Neural progenitor cell (in vitro differentiated cells): ENCODE data around the gene COMMD2. TPM values are rescaled to one million over a fixed set of nuclear protein-coding genes. Genes with fewer than 3 reads are reported as not detected.

Experiments
- DNase-seq: peaks from one replicate; pipeline ENCODE4 v3.0.0-alpha.2; 2016; ENCODE audit warnings: low spot score
- H2AFZ ChIP-seq: fragments of 200-600 bp; sonication (generic); replicated peaks from 2 replicates; pipeline ENCODE4 v1.6.1; 2016; ENCODE audit warnings: antibody characterized with exemption
- H3F3A ChIP-seq: fragments of 200-600 bp; sonication (generic); 2 replicates; pipeline ENCODE4 v1.6.1; 2016; ENCODE audit warnings: antibody characterized with exemption, low read depth
- H3K27ac ChIP-seq: fragments of 200-600 bp; sonication (generic); 2 replicates; pipeline ENCODE4 v1.5.1; 2016; ENCODE audit warnings: mild to moderate bottlenecking
- H3K27me3 ChIP-seq: fragments of 200-600 bp; sonication (generic); 2 replicates; pipeline ENCODE4 v1.6.1; 2016; ENCODE audit warnings: mild to moderate bottlenecking, moderate library complexity
- H3K36me3 ChIP-seq: fragments of 200-600 bp; sonication (generic); 2 replicates; pipeline ENCODE4 v1.5.1; 2016
- H3K4me1 ChIP-seq: fragments of 200-600 bp; sonication (generic); 2 replicates; pipeline ENCODE4 v1.6.1; 2016; ENCODE audit warnings: mixed run types
- H3K4me2 ChIP-seq: fragments of 200-600 bp; sonication (generic); 2 replicates; pipeline ENCODE4 v1.6.1; 2016
- H3K4me3 ChIP-seq: fragments of 200-600 bp; sonication (generic); 2 replicates; pipeline ENCODE4 v1.5.1; 2016
- H3K79me2 ChIP-seq: fragments of 200-600 bp; sonication (generic); 2 replicates; pipeline ENCODE4 v1.6.1; 2016; ENCODE audit warnings: low read depth
- H3K9ac ChIP-seq: fragments of 200-600 bp; sonication (generic); 2 replicates; pipeline ENCODE4 v1.6.1; 2016
- H3K9me3 ChIP-seq: fragments of 200-600 bp; sonication (generic); 2 replicates; pipeline ENCODE4 v1.5.1; 2016; ENCODE audit warnings: low read depth
- H4K20me1 ChIP-seq: fragments of 200-600 bp; sonication (generic); 2 replicates; pipeline ENCODE4 v1.6.1; 2016; ENCODE audit warnings: low read depth
- H3K27ac Mint-ChIP-seq: 3 replicates; pipeline ENCODE4 v1.8.0; 2021; ENCODE audit warnings: mixed read lengths
- H3K27me3 Mint-ChIP-seq: 2 replicates; pipeline ENCODE4 v1.8.0; 2022; ENCODE audit warnings: low read depth, mild to moderate bottlenecking, inconsistent platforms, moderate library complexity, mixed read lengths; ENCODE audit not compliant: insufficient read depth
- H3K36me3 Mint-ChIP-seq: 3 replicates; pipeline ENCODE4 v1.8.0; 2021; ENCODE audit warnings: mixed read lengths
- H3K4me1 Mint-ChIP-seq: 3 replicates; pipeline ENCODE4 v1.8.0; 2021; ENCODE audit warnings: mixed read lengths
- H3K4me3 Mint-ChIP-seq: 3 replicates; pipeline ENCODE4 v1.8.0; 2021; ENCODE audit warnings: mild to moderate bottlenecking, moderate library complexity, mixed read lengths
- H3K9me3 Mint-ChIP-seq: 3 replicates; pipeline ENCODE4 v1.8.0; 2020; ENCODE audit warnings: mixed read lengths
- CTCF ChIP-seq: fragments of 200-600 bp; sonication (generic); IDR thresholded peaks from 2 replicates; pipeline ENCODE4 v1.5.1; 2017; ENCODE audit warnings: antibody characterized with exemption, mild to moderate bottlenecking
- EZH2 ChIP-seq: fragments of 200-600 bp; sonication (generic); IDR thresholded peaks from 2 replicates; pipeline ENCODE4 v1.6.1; 2017; ENCODE audit warnings: antibody characterized with exemption, mild to moderate bottlenecking, moderate library complexity
- EZH2phosphoT487 ChIP-seq: fragments of 200-600 bp; sonication (generic); IDR thresholded peaks from 2 replicates; pipeline ENCODE4 v1.6.1; 2017; ENCODE audit warnings: antibody characterized with exemption
- total RNA-seq: library from RNA; depleted of rRNA; stranded (reverse); fragments of >200 nt; gene quantifications from 2 replicates; pipeline ENCODE4 v1.2.3, GENCODE V29; 2015; ENCODE audit warnings: low replicate concordance

COMMD2 gene
- total RNA-seq, 1 donor from 2014 or later = 110 TPM

GRCh38 chr3:149713730-149714654 lies 38.3 kb downstream of the COMMD2 start:
- Histone ChIP-seq H3F3A (no peaks in the 10 kb centered on the region), H3K27me3 (no peaks in the 10 kb centered on the region), H4K20me1 (no peaks in the 10 kb centered on the region), H2AFZ (no peak overlapping the region), H3K4me2 (no peak overlapping the region), H3K4me1 (no peaks in the 10 kb centered on the region), H3K9me3 (no peaks in the 10 kb centered on the region), H3K27ac (no peak overlapping the region), H3K36me3 (no peaks in the 10 kb centered on the region), H3K4me3 (no peak overlapping the region), H3K9ac (no peak overlapping the region), H3K79me2 (no peaks in the 10 kb centered on the region)
- no peak for DNase-seq
- TF ChIP-seq EZH2phosphoT487 = no peak
- TF ChIP-seq EZH2 = no peak
- TF ChIP-seq CTCF = no peak
- Mint-ChIP-seq H3K4me1 (peaks cover 7% of the 10 kb centered on the region), H3K27ac (no peak overlapping the region), H3K9me3 (no peaks in the 10 kb centered on the region), H3K36me3 (no peaks in the 10 kb centered on the region), H3K4me3 (no peak overlapping the region), H3K27me3 (no peaks in the 10 kb centered on the region)

GRCh38 chr3:149706905-149707304 lies 45.4 kb downstream of the COMMD2 start:
- Histone ChIP-seq H3K4me2 (no peak overlapping the region), H3F3A (no peaks in the 10 kb centered on the region), H3K4me3 (no peak overlapping the region), H3K9me3 (no peaks in the 10 kb centered on the region), H3K4me1 (no peaks in the 10 kb centered on the region), H3K9ac (no peak overlapping the region), H3K27me3 (no peaks in the 10 kb centered on the region), H3K79me2 (no peaks in the 10 kb centered on the region), H4K20me1 (no peaks in the 10 kb centered on the region), H2AFZ (no peak overlapping the region), H3K27ac (no peak overlapping the region), H3K36me3 (no peaks in the 10 kb centered on the region)
- Mint-ChIP-seq H3K36me3 (no peaks in the 10 kb centered on the region), H3K27me3 (no peaks in the 10 kb centered on the region), H3K27ac (no peak overlapping the region), H3K9me3 (no peaks in the 10 kb centered on the region), H3K4me3 (no peak overlapping the region), H3K4me1 (peaks cover 9% of the 10 kb centered on the region)
- DNase-seq = no peak
- TF ChIP-seq CTCF = no peak

GRCh38 chr3:149705416-149705815 lies 46.9 kb downstream of the COMMD2 start:
- Histone ChIP-seq H3K4me1 (no peaks in the 10 kb centered on the region), H2AFZ (no peak overlapping the region), H3K27me3 (no peaks in the 10 kb centered on the region), H3K79me2 (no peaks in the 10 kb centered on the region), H4K20me1 (no peaks in the 10 kb centered on the region), H3K9me3 (no peaks in the 10 kb centered on the region), H3K4me2 (no peak overlapping the region), H3F3A (no peaks in the 10 kb centered on the region), H3K27ac (no peak overlapping the region), H3K9ac (no peak overlapping the region), H3K36me3 (no peaks in the 10 kb centered on the region), H3K4me3 (no peak overlapping the region)
- no peaks in the 10 kb centered on the region for H3K9me3 Mint-ChIP-seq
- no peak overlapping the region for H3K27ac Mint-ChIP-seq
- H3K4me1 Mint-ChIP-seq = peaks cover 9% of the 10 kb centered on the region
- no peak overlapping the region for H3K4me3 Mint-ChIP-seq
- H3K27me3 Mint-ChIP-seq = no peaks in the 10 kb centered on the region
- H3K36me3 Mint-ChIP-seq = no peaks in the 10 kb centered on the region
- no peak for DNase-seq
- TF ChIP-seq EZH2phosphoT487 = no peak
- TF ChIP-seq CTCF = no peak
- TF ChIP-seq EZH2 = no peak
